ENCODE results near the gene PMF1.

PMF1 gene

GRCh38 chr1:156276966-156277381, 64.2 kb downstream of the PMF1 start:
- no peak overlapping the region for H3K4me2 ChIP-seq (ENCODE audit: low read length)
- no peaks in the 10 kb centered on the region for H4K20me1 ChIP-seq (ENCODE audit: insufficient read depth, low read length)
- peaks cover 17% of the 10 kb centered on the region for H3K4me1 ChIP-seq (ENCODE audit: insufficient read depth, low read length, severe bottlenecking)
- no peak overlapping the region for H3K27ac ChIP-seq (ENCODE audit: low read depth, low read length, poor library complexity, severe bottlenecking)
- no peaks in the 10 kb centered on the region for H3K9me2 ChIP-seq (ENCODE audit: low read depth, low read length)
- H3K4me3 ChIP-seq (ENCODE audit: low read depth, low read length, poor library complexity, severe bottlenecking) = no peak overlapping the region
- no peak overlapping the region for H2AFZ ChIP-seq (ENCODE audit: low read length)
- no peaks in the 10 kb centered on the region for H3F3A ChIP-seq (ENCODE audit: insufficient read depth, low read length)
- peaks cover 84% of the 10 kb centered on the region for H3K36me3 ChIP-seq (ENCODE audit: insufficient read depth, low read length)
- no peak overlapping the region for H3K9ac ChIP-seq (ENCODE audit: low read length)
- peaks cover 28% of the 10 kb centered on the region for H3K79me2 ChIP-seq (ENCODE audit: insufficient read depth, low read length)
- TF ChIP-seq CTCF (IDR thresholded peaks at IDR 0.05; ENCODE audit: low read length) = no peak
- no peak for TF ChIP-seq EZH2 (IDR thresholded peaks at IDR 0.05; ENCODE audit: borderline replicate concordance, low read length)
- no peaks in the 10 kb centered on the region for H3K27me3 ChIP-seq (ENCODE audit: insufficient read depth, low read length)
- no peaks in the 10 kb centered on the region for H3K9me3 ChIP-seq (ENCODE audit: low read length)

- Histone ChIP-seq H3F3A (ENCODE audit: insufficient read depth, low read length) (no peaks in the 10 kb centered on the region), H4K20me1 (ENCODE audit: insufficient read depth, low read length) (no peaks in the 10 kb centered on the region), H3K27ac (ENCODE audit: low read depth, low read length, poor library complexity, severe bottlenecking) (no peak overlapping the region), H3K27me3 (ENCODE audit: insufficient read depth, low read length) (no peaks in the 10 kb centered on the region), H3K4me3 (ENCODE audit: low read depth, low read length, poor library complexity, severe bottlenecking) (no peak overlapping the region), H3K9ac (ENCODE audit: low read length) (no peak overlapping the region), H3K79me2 (ENCODE audit: insufficient read depth, low read length) (peaks cover 37% of the 10 kb centered on the region), H3K9me2 (ENCODE audit: low read depth, low read length) (no peaks in the 10 kb centered on the region), H2AFZ (ENCODE audit: low read length) (no peak overlapping the region), H3K36me3 (ENCODE audit: insufficient read depth, low read length) (peaks cover 56% of the 10 kb centered on the region), H3K4me1 (ENCODE audit: insufficient read depth, low read length, severe bottlenecking) (peaks cover 29% of the 10 kb centered on the region), H3K4me2 (ENCODE audit: low read length) (no peak overlapping the region), H3K9me3 (ENCODE audit: low read length) (no peaks in the 10 kb centered on the region)
- TF ChIP-seq EZH2 (IDR thresholded peaks at IDR 0.05; ENCODE audit: borderline replicate concordance, low read length) (no peak), CTCF (IDR thresholded peaks at IDR 0.05; ENCODE audit: low read length) (no peak)
Observed at GRCh38 chr1:156279837-156280236, 67.0 kb downstream of the PMF1 start.

GRCh38 chr1:156281281-156281680, 68.5 kb downstream of the PMF1 start:
- Histone ChIP-seq H3F3A (ENCODE audit: insufficient read depth, low read length) (no peaks in the 10 kb centered on the region), H3K4me2 (ENCODE audit: low read length) (peak overlapping the region; percentile 97), H4K20me1 (ENCODE audit: insufficient read depth, low read length) (no peaks in the 10 kb centered on the region), H3K27me3 (ENCODE audit: insufficient read depth, low read length) (no peaks in the 10 kb centered on the region), H3K36me3 (ENCODE audit: insufficient read depth, low read length) (peaks cover 43% of the 10 kb centered on the region), H3K27ac (ENCODE audit: low read depth, low read length, poor library complexity, severe bottlenecking) (peak overlapping the region; percentile 79), H3K9me2 (ENCODE audit: low read depth, low read length) (no peaks in the 10 kb centered on the region), H3K4me1 (ENCODE audit: insufficient read depth, low read length, severe bottlenecking) (peaks cover 29% of the 10 kb centered on the region), H3K4me3 (ENCODE audit: low read depth, low read length, poor library complexity, severe bottlenecking) (peak overlapping the region; percentile 95), H3K79me2 (ENCODE audit: insufficient read depth, low read length) (peaks cover 37% of the 10 kb centered on the region), H3K9ac (ENCODE audit: low read length) (peak overlapping the region; percentile 98), H2AFZ (ENCODE audit: low read length) (no peak overlapping the region), H3K9me3 (ENCODE audit: low read length) (no peaks in the 10 kb centered on the region)
- TF ChIP-seq CTCF (IDR thresholded peaks at IDR 0.05; ENCODE audit: low read length) (peak; percentile 32), EZH2 (IDR thresholded peaks at IDR 0.05; ENCODE audit: borderline replicate concordance, low read length) (no peak)

Data from OCI-LY1 (cell line).